Motor neuron (in vitro differentiated cells): ENCODE results near the gene ZNF22. TPM values are rescaled to one million over a fixed set of nuclear protein-coding genes. Genes with fewer than 3 reads are reported as not detected.

ENCODE experiments used
- ATAC-seq, 8 experiments: fragments of 200-7000 bp; cut with Tn5 transposase; replicated peaks in 6 of 8; 2 replicates each; pipeline ENCODE4 v1.8.0; 2021; ENCODE audit warnings: mild to moderate bottlenecking in 8 of 8, moderate library complexity in 8 of 8
- H3K27ac ChIP-seq, 2 donors: fragments of 250-450 bp; sonication (Bioruptor Pico); 2 replicates each; pipeline ENCODE4 v1.9.0; 2021; ENCODE audit warnings: antibody characterized with exemption in 2 of 2, mild to moderate bottlenecking in 2 of 2, moderate library complexity in 1 of 2
- H3K4me1 ChIP-seq, 2 donors: fragments of 250-450 bp; sonication (Bioruptor Pico); replicated peaks in 1 of 2; 2 replicates each; pipeline ENCODE4 v1.6.1; 2021; ENCODE audit warnings: antibody characterized with exemption in 2 of 2, mild to moderate bottlenecking in 2 of 2, moderate library complexity in 1 of 2
- H3K4me3 ChIP-seq, 5 donors: fragments of 250-450 bp; sonication (Bioruptor Pico); 2 replicates each; pipeline ENCODE4 v1.9.0; 2021; ENCODE audit warnings: antibody characterized with exemption in 5 of 5, mild to moderate bottlenecking in 5 of 5, moderate library complexity in 4 of 5
- WGBS, 10 experiments: fragments of 450-650 bp; shearing (Covaris generic); methylation state at CpG; one replicate each; pipeline ENCODE4 v1.0.0; 2022; 5-methylcytosine and 5-hydroxymethylcytosine counted together
- in situ Hi-C, 9 experiments: fragments of 400-800 bp; cut with MboI; loops; one replicate each; pipeline ENCODE4 v1.15.0; 2021; ENCODE audit warnings: low sequenced_read_pairs in 9 of 9, low pct_unique_long_range_greater_than_20kb in 2 of 9; ENCODE audit not compliant: unreplicated experiment in 9 of 9
- total RNA-seq, 8 experiments: library from RNA; unstranded; fragments of 300-600 nt; gene quantifications; 2 replicates each; pipeline versions ENCODE4 v1.2.3 to v1.2.4, GENCODE V29; 2022

Gene ZNF22
- total RNA-seq, 8 experiments from 2014 or later, result 4.2 to 40.3 (median 31.7) TPM

DNA sequence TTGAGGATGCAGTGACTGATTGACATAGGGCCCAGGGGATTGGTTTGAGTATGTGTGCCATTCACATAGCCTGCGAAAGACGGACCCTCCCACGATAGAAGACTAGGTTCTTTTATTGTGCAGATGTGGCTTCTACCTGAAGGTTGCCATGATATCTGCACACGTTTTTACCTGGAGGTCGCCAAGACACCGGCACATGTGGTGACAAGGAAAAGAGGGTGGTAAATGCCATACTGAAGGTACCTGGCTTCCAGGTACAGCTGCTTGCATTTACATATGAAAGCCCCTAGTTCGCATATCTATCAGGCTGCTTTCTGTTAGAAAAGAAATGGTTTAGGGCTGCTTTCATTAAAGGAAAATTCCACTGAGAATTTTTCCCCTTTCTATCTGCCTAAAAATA, 43.6 kb downstream of the ZNF22 start:
- no peaks in the 10 kb centered on the region for H3K4me1 ChIP-seq
- WGBS, 10 experiments, result 8 to 78% (median 28%) methylated on average over 3 to 7 of the region's 7 CpGs; no CpG with 5 or more reads in 3 of the 10 experiments
- H3K4me3 ChIP-seq, result no peak overlapping the region
- in situ Hi-C loops, result no loop called here
- no peak overlapping the region for H3K27ac ChIP-seq
- ATAC-seq, result no peak

- Histone ChIP-seq H3K4me3 (no peak overlapping the region), H3K27ac (no peak overlapping the region), H3K4me1 (no peaks in the 10 kb centered on the region)
- in situ Hi-C loops, result no loop called here
- ATAC-seq, result no peak
- WGBS, 10 experiments, result 7 to 100% (median 71%) methylated on average over 1 to 3 of the region's 4 CpGs; no CpG with 5 or more reads in 3 of the 10 experiments
Observed at GRCh38 chr10:45050551-45051235, 50.0 kb downstream of the ZNF22 start.

DNA sequence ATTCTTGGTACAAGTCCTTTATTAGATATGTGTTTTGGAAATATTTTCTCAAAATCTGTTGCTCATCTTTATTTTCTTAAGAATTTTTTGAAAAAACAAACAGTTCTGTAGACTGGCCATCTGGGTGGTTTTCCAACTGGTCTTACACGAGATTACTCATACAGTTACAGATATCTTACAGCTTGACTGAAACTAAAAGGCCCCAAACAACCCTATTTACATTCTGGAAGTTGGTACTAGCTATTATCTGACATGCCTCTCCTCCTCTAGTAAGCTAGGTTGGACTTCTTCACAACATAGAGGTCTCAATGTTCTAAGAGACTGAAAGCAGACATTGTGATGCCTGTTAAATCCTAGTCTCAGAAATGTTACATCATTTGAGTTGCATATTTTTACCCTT, 52.0 kb downstream of the ZNF22 start:
- Histone ChIP-seq H3K4me1 (no peaks in the 10 kb centered on the region), H3K4me3 (no peak overlapping the region), H3K27ac (no peak overlapping the region)
- in situ Hi-C loops, result no loop called here
- ATAC-seq, result no peak
- 0 to 75% (median 14%) methylated on average over 1 of the region's 1 CpG; no CpG with 5 or more reads in 3 of the 10 experiments for WGBS, 10 experiments

DNA sequence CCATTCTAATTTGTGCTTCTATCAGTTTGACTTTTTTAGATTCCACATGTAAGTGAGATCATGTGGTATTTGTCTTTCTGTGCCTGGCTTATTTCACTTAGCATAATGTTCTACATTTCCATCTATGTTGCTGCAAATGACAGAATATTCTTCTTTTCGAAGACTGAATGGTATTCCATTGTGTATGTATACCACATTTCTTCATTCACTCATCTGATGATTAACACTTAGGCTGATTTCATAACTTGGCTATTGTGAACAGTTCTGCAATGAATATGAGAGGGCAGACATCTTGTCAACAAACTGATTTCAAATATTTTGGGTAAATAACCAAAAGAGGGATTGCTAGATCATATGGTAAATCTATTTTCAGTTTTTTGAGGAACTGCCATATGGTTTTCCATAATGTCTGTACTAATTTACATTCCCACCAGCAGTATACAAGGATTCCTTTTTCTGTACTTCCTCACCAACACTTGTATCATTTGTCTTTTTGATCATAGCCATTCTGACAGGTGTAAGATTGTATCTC, 52.9 kb downstream of the ZNF22 start:
- Histone ChIP-seq H3K4me1 (no peaks in the 10 kb centered on the region), H3K4me3 (no peak overlapping the region), H3K27ac (no peak overlapping the region)
- peak in 3 of 8 experiments; percentile 22 to 85 (median 50) for ATAC-seq
- WGBS, 10 experiments, result 0 to 92% (median 56%) methylated on average over 1 of the region's 1 CpG; no CpG with 5 or more reads in 4 of the 10 experiments
- in situ Hi-C loops, result no loop called here

Other genes starting within 250 kb of the ZNF22 start
- 1 to 10 TPM in 2 of 8 experiments, under 1 TPM in 6; 0.10 to 1.3 (median 0.24) TPM for gene TMEM72, start 89.6 kb upstream of the ZNF22 start, total RNA-seq
- gene RASSF4, start 41.1 kb upstream of the ZNF22 start, total RNA-seq, result 10 to 100 TPM in 7 of 8 experiments, 1 to 10 TPM in 1; 1.8 to 23.2 (median 13.3) TPM
- 10 to 100 TPM in 4 of 8 experiments, 1 to 10 TPM in 4; 1.2 to 47.6 (median 11.4) TPM for gene DEPP1, start 22.1 kb upstream of the ZNF22 start, total RNA-seq